GM21619 (cell line): ENCODE measurements around the gene NTF3.

Source experiments
- ATAC-seq: cut with Tn5 transposase; IDR thresholded peaks from one replicate; pipeline ENCODE4 v1.9.1; 2021; ENCODE audit not compliant: unreplicated experiment

Gene NTF3

GRCh38 chr12:5509557-5509956, 77.6 kb downstream of the NTF3 start:
- no peak for ATAC-seq

- ATAC-seq: no peak
Observed at GRCh38 chr12:5510251-5510805, 78.4 kb downstream of the NTF3 start.

GRCh38 chr12:5511256-5511643, 79.3 kb downstream of the NTF3 start:
- ATAC-seq: no peak

GRCh38 chr12:5511644-5512600, 80.0 kb downstream of the NTF3 start:
- no peak for ATAC-seq

GRCh38 chr12:5512601-5512970, 80.7 kb downstream of the NTF3 start:
- no peak for ATAC-seq

GRCh38 chr12:5513406-5513805, 81.5 kb downstream of the NTF3 start:
- ATAC-seq: no peak

GRCh38 chr12:5514016-5514415, 82.1 kb downstream of the NTF3 start:
- no peak for ATAC-seq

- no peak for ATAC-seq
Observed at GRCh38 chr12:5514545-5514944, 82.6 kb downstream of the NTF3 start.

- ATAC-seq: no peak
Observed at GRCh38 chr12:5515458-5515857, 83.5 kb downstream of the NTF3 start.

- no peak for ATAC-seq
Observed at GRCh38 chr12:5516371-5517241, 84.7 kb downstream of the NTF3 start.

- ATAC-seq: no peak
Observed at GRCh38 chr12:5518584-5519365, 86.9 kb downstream of the NTF3 start.

- ATAC-seq: no peak
Observed at GRCh38 chr12:5520037-5520436, 88.1 kb downstream of the NTF3 start.

GRCh38 chr12:5520831-5521230, 88.9 kb downstream of the NTF3 start:
- ATAC-seq: no peak

- no peak for ATAC-seq
Observed at GRCh38 chr12:5521456-5522325, 89.8 kb downstream of the NTF3 start.

- ATAC-seq: no peak
Observed at GRCh38 chr12:5522432-5523335, 90.8 kb downstream of the NTF3 start.

GRCh38 chr12:5523396-5524115, 91.6 kb downstream of the NTF3 start:
- ATAC-seq: no peak

- ATAC-seq: no peak
Observed at GRCh38 chr12:5524116-5524768, 92.3 kb downstream of the NTF3 start.
